Cardiac fibroblast (primary cell): Measurements from ENCODE around the gene SNX20.

Experiments used
- DNase-seq, 2 donors: peaks; one replicate each; pipeline versions ENCODE4 v3.0.0 to v3.0.0-alpha.2; 2010; ENCODE audit warnings: low read depth in 2 of 2
- H3K4me3 ChIP-seq, 2 donors: replicated peaks in 1 of 2; 1 replicate in 1 of 2; 2 replicates in 1 of 2; pipeline ENCODE4 v1.5.1; 2011; ENCODE audit warnings: low read depth in 2 of 2, low read length in 2 of 2, mild to moderate bottlenecking in 2 of 2, moderate library complexity in 1 of 2
- TF ChIP-seq, protein P1 (sequence below): IDR thresholded peaks from one replicate; pipeline ENCODE4 v1.5.1; 2011; ENCODE audit warnings: low read depth, mild to moderate bottlenecking, low read length, inconsistent platforms

Gene SNX20

DNA sequence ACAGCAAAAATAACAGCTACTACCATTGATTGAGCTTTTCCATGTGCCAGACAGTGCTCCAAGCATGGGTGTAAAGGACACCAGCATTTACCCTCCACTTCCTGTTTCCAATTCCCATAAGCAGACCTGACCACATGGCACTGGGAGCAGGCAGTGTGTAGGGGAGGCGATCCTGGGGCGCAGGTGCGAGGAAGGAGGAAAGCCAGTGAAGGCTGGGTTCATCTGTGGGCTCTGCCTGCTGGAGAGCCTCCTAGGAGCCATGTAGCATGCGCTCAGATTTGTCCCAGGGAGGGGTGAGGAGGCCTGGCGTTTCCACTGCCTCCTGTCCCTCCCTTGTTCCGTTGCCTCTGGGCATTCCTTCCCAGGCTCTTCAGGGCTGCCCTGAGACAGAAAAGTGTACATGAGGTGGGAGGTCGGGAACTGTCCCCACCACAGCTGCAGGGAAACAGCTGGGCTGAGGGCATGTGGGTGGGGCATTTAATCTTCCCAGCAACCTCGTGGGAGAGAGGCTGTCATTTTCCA is 56.6 kb downstream of the SNX20 start:
- TF ChIP-seq, protein P1, sequence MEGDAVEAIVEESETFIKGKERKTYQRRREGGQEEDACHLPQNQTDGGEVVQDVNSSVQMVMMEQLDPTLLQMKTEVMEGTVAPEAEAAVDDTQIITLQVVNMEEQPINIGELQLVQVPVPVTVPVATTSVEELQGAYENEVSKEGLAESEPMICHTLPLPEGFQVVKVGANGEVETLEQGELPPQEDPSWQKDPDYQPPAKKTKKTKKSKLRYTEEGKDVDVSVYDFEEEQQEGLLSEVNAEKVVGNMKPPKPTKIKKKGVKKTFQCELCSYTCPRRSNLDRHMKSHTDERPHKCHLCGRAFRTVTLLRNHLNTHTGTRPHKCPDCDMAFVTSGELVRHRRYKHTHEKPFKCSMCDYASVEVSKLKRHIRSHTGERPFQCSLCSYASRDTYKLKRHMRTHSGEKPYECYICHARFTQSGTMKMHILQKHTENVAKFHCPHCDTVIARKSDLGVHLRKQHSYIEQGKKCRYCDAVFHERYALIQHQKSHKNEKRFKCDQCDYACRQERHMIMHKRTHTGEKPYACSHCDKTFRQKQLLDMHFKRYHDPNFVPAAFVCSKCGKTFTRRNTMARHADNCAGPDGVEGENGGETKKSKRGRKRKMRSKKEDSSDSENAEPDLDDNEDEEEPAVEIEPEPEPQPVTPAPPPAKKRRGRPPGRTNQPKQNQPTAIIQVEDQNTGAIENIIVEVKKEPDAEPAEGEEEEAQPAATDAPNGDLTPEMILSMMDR: no peak
- H3K4me3 ChIP-seq: no peak overlapping the region
- DNase-seq: no peak

DNA sequence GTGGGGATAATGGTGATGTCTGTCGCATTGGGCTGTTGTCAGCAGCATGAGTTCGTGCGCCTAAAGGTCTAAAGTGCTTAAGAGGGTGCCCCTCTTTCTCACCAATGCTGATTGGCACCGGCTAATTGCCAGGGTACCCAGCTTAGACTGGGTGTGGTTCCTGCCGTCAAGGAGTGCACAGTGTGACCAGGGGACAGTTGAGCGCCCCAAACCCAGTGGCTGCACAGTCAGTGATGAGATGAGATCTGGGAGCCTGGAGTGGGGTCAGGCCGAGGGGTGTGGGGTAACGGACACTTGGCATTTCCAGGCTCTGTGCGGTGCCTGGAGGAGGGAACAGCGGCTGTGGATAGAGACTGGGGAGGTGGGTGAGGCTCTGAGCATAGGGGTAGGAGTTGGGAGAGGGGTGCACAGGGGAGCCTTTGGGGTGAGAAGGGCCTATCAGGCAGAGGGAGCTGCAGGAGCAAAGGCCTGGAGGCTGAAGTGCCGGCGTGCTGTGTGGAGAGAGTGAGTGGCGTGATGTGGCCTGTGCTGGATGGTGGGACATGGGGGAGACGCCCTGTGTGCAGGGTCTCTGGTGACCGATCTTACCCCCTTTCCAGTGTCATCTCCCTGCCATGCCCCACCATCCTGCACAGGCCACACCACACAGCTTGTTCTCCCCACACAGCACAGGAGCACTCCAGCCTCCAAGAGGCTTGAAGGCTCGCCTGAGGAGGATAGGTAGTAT is 58.3 kb downstream of the SNX20 start:
- TF ChIP-seq, protein P1: no peak
- no peak for DNase-seq

DNA sequence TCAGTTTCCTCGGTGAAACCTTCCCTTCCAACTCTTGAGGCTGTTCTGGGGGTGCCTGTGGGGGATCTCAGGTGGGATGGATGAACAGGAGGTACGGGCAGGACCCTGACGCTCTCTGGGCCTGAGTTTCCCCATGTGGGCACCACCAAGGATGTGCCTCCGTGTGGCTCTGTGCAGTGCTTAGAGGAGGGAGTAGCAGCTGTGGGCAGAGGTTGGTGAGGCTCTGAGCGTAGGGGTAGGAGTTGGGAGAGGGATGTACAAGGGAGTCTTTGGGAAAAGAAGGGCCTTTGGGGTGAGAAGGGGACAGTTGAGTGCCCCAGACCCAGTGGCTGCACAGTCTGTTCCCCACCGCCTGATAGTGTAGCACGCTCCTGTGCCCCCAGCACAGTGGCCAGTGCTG is 59.1 kb downstream of the SNX20 start:
- TF ChIP-seq, protein P1: no peak
- no peak for DNase-seq
- H3K4me3 ChIP-seq: no peak overlapping the region

More for the DNA sequence above, 58.3 kb downstream of the SNX20 start:
- H3K4me3 ChIP-seq: no peak overlapping the region
